GM20000 (cell line): ENCODE measurements around the gene HMX2.

ENCODE experiments used
- DNase-seq: peaks from one replicate; pipeline ENCODE4 v3.0.0; 2012; ENCODE audit warnings: low spot score
- CTCF ChIP-seq: IDR thresholded peaks from 2 replicates; pipeline ENCODE4 v1.5.1; 2012; ENCODE audit warnings: mild to moderate bottlenecking, control low read depth; ENCODE audit errors: extremely low read depth, missing control alignments

The HMX2 gene

GRCh38 chr10:123140164-123140982 lies 7.6 kb upstream of the HMX2 start:
- TF ChIP-seq CTCF = peak; percentile 29
- peak; percentile 51 for DNase-seq

DNA sequence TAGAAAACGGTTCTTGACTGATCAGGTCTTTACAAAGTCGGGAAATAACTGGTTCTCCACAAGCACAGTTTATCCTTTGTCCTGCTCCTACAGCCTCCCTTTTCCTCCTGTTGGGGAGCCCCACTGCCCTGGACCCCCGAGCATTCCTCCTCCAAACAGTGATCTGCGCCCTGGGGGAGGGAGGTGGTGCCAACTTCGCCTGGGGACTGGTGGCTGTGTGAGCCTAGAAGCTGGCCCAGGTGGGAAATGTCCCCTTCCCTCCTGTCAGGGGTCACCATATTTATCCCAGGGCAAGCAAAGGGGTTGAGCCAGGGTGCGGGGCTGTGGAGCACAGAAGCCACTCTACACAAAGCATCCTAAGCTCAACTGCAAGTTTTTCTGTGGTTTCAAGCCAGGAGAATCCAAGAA lies 6.9 kb upstream of the HMX2 start:
- no peak for DNase-seq
- no peak for TF ChIP-seq CTCF

GRCh38 chr10:123141791-123142700 lies 5.9 kb upstream of the HMX2 start:
- no peak for DNase-seq
- TF ChIP-seq CTCF = no peak

GRCh38 chr10:123142701-123143161 lies 5.2 kb upstream of the HMX2 start:
- no peak for TF ChIP-seq CTCF
- DNase-seq = peak; percentile 46

DNA sequence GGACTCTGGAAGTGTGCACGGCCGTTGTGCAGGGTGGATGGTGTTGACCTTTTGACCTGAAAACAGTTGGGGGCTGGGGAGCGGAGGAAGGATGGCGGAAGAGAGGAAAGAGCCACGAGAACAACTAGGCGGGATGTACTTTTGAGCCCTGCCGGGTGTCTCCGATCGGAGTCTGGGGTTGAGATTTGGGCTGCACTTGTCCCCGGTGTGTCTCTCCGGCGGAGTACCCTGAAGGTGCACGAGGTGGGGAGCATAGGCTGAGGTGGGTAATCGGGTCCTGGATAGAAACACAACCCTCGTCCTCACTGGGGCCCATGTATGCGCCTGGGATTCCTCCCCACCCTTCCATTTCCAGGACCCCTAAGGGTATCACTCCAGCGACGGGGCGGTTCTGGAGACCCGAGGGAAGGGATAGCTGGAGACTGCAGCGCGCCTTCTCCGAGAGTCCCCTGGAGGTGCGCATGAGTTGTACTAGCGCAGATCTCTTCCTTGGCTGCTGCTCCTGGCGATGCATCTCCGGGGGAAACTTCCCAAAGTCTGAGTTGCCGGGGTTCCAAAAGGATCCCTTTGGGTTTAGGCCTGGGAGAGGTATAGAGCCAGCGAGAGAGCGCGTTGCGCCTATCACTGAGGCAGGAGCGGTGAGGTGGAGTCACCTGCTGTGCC lies 4.6 kb upstream of the HMX2 start:
- DNase-seq = peak; percentile 47
- TF ChIP-seq CTCF = no peak

GRCh38 chr10:123143825-123144168 lies 4.1 kb upstream of the HMX2 start:
- TF ChIP-seq CTCF = no peak
- DNase-seq = no peak
